ENCODE results near the gene PMAIP1. TPM values are rescaled to one million over a fixed set of nuclear protein-coding genes. Genes with fewer than 3 reads are reported as not detected.
"Not testable (repeated sequence)": the region's sequence is repeated elsewhere in the genome, so short reads cannot be mapped to it uniquely, and the experiment has no call there.

PMAIP1 gene
- total and polyA plus RNA-seq, 3 donors from 2014 or later, result 4.7 to 6.0 (median 4.8) TPM

GRCh38 chr18:59884351-59884750 is 15.4 kb upstream of the PMAIP1 start:
- no peak overlapping the region for H3K4me3 ChIP-seq
- peaks cover 6% of the 10 kb centered on the region for H3K4me1 ChIP-seq
- H3K27me3 ChIP-seq, result no peaks in the 10 kb centered on the region
- no peak for DNase-seq
- no peak for TF ChIP-seq CTCF (IDR thresholded peaks at IDR 0.05)
- no peak for TF ChIP-seq POLR2A (IDR thresholded peaks at IDR 0.05)
- H3K36me3 ChIP-seq (ENCODE audit: low read depth, missing control alignments), result no peaks in the 10 kb centered on the region
- no peaks in the 10 kb centered on the region for H3K9me3 ChIP-seq
- WGBS, 2 donors, result 84 to 89% methylated on average over 2 of the region's 2 CpGs
- intact Hi-C loops (cut with DNase I; ENCODE audit: low total_unique reads), result no loop called here
- no peak overlapping the region for H3K27ac ChIP-seq

GRCh38 chr18:59885579-59886163 is 14.1 kb upstream of the PMAIP1 start:
- H3K27ac ChIP-seq, result no peak overlapping the region
- TF ChIP-seq CTCF (IDR thresholded peaks at IDR 0.05), result no peak
- no peak for TF ChIP-seq POLR2A (IDR thresholded peaks at IDR 0.05)
- no peak overlapping the region for H3K4me3 ChIP-seq
- no peaks in the 10 kb centered on the region for H3K27me3 ChIP-seq
- 61 to 72% methylated on average over 6 of the region's 6 CpGs for WGBS, 2 donors
- no peaks in the 10 kb centered on the region for H3K9me3 ChIP-seq
- no peaks in the 10 kb centered on the region for H3K36me3 ChIP-seq (ENCODE audit: low read depth, missing control alignments)
- intact Hi-C loops (cut with DNase I; ENCODE audit: low total_unique reads), result no loop called here
- peaks cover 6% of the 10 kb centered on the region for H3K4me1 ChIP-seq
- DNase-seq, result no peak

GRCh38 chr18:59886399-59886798 is 13.4 kb upstream of the PMAIP1 start:
- DNase-seq; H3K27me3 ChIP-seq; H3K27ac ChIP-seq; H3K4me1 ChIP-seq; H3K36me3 ChIP-seq (ENCODE audit: low read depth, missing control alignments); H3K4me3 ChIP-seq; intact Hi-C loops (cut with DNase I; ENCODE audit: low total_unique reads); H3K9me3 ChIP-seq: not testable (repeated sequence)
- 78 to 88% methylated on average over 3 of the region's 3 CpGs for WGBS, 2 donors

- no peak for TF ChIP-seq POLR2A (IDR thresholded peaks at IDR 0.05)
- TF ChIP-seq CTCF (IDR thresholded peaks at IDR 0.05), result no peak
- Histone ChIP-seq H3K9me3 (no peaks in the 10 kb centered on the region), H3K36me3 (ENCODE audit: low read depth, missing control alignments) (no peaks in the 10 kb centered on the region), H3K4me1 (no peaks in the 10 kb centered on the region), H3K27ac (no peak overlapping the region), H3K4me3 (no peak overlapping the region), H3K27me3 (no peaks in the 10 kb centered on the region)
- WGBS, 2 donors, result 90 to 92% methylated on average over 3 of the region's 3 CpGs
- DNase-seq, result no peak
- intact Hi-C loops (cut with DNase I; ENCODE audit: low total_unique reads), result no loop called here
Measured at GRCh38 chr18:59892123-59892522, 7.7 kb upstream of the PMAIP1 start.

GRCh38 chr18:59893971-59894370 is 5.8 kb upstream of the PMAIP1 start:
- Histone ChIP-seq H3K27me3 (no peaks in the 10 kb centered on the region), H3K36me3 (ENCODE audit: low read depth, missing control alignments) (no peaks in the 10 kb centered on the region), H3K9me3 (no peaks in the 10 kb centered on the region), H3K4me1 (no peaks in the 10 kb centered on the region), H3K27ac (no peak overlapping the region), H3K4me3 (no peak overlapping the region)
- 90 to 93% methylated on average over 6 of the region's 6 CpGs for WGBS, 2 donors
- TF ChIP-seq POLR2A (IDR thresholded peaks at IDR 0.05) (no peak), CTCF (IDR thresholded peaks at IDR 0.05) (no peak)
- DNase-seq, result no peak
- intact Hi-C loops (cut with DNase I; ENCODE audit: low total_unique reads), result no loop called here
